ENCODE measurements around the gene MC2R. TPM values are rescaled to one million over a fixed set of nuclear protein-coding genes. Genes with fewer than 3 reads are reported as not detected.

The MC2R gene
- not detected in 2 replicates for total RNA-seq

DNA sequence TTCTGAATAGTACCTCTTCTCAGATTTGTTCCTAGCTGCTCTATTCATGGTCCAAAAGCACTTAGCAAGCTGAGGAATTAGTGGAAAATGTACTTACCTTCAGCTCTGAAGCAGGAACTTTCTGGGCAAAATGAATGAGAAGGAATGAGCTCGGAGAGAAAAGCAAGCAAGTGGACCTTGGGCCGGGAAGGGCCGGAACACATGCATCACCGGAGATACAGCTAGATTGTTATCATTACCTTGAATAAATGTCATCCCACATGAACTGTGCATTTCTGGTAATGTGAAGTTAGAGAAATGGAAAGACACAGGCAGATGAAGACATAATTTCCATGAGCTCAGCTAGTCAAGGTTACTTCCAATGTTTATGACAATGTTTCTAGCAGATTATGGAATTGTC lies at the start of gene MC2R:
Gene MC2R, minus strand, starts transcription at position 146 of the 400 bp plus-strand sequence. CDS start 30,018 bp downstream, outside the sequence.

Other genes starting within 250 kb of the MC2R start
- 21.4 TPM in 2 replicates for gene FAM210A, start 189.0 kb downstream of the MC2R start, total RNA-seq
- gene RNMT, start 188.9 kb downstream of the MC2R start, total RNA-seq, result 16.6 and 22.8 TPM in 2 replicates
- gene MC5R, start 91.4 kb downstream of the MC2R start, total RNA-seq, result not detected in 2 replicates
- 2.9 and 3.0 TPM in 2 replicates for gene ZNF519, start 216.9 kb upstream of the MC2R start, total RNA-seq